Neural cell (in vitro differentiated cells): ENCODE measurements around the gene TNK2. TPM values are rescaled to one million over a fixed set of nuclear protein-coding genes. Genes with fewer than 3 reads are reported as not detected.

Experiments used
- H2AFZ ChIP-seq: fragments of 200-600, 300-800 bp; sonication (generic), shearing (Covaris generic); 2 replicates; pipeline ENCODE4 v1.6.0; 2014; ENCODE audit warnings: low read depth, mild to moderate bottlenecking, antibody characterized with exemption, low read length, moderate library complexity
- H3F3A ChIP-seq: fragments of 200-600 bp; shearing (Covaris generic); 2 replicates; pipeline ENCODE4 v1.6.1; 2016; ENCODE audit warnings: mild to moderate bottlenecking, moderate library complexity, mixed read lengths, antibody characterized with exemption, low read length; ENCODE audit not compliant: insufficient read depth, poor library complexity, severe bottlenecking
- H3K27ac ChIP-seq: fragments of 200-600, 300-800 bp; sonication (generic), shearing (Covaris generic); 2 replicates; pipeline ENCODE4 v1.5.1; 2014; ENCODE audit warnings: mild to moderate bottlenecking, low read length, moderate library complexity
- H3K27me3 ChIP-seq: fragments of 300-800, 200-600 bp; sonication (generic), shearing (Covaris generic); 2 replicates; pipeline ENCODE4 v1.6.0; 2014; ENCODE audit warnings: mild to moderate bottlenecking, low read depth, low read length, moderate library complexity; ENCODE audit not compliant: insufficient read depth
- H3K36me3 ChIP-seq: fragments of 300-800, 200-600 bp; sonication (generic), shearing (Covaris generic); 2 replicates; pipeline ENCODE4 v1.5.1; 2014; ENCODE audit warnings: mild to moderate bottlenecking, antibody characterized with exemption, low read length, moderate library complexity; ENCODE audit not compliant: insufficient read depth
- H3K4me2 ChIP-seq: fragments of 300-800, 200-600 bp; sonication (generic), shearing (Covaris generic); 2 replicates; pipeline ENCODE4 v1.6.0; 2014; ENCODE audit warnings: mild to moderate bottlenecking, low read length
- H3K4me3 ChIP-seq: fragments of 300-800, 200-600 bp; sonication (generic), shearing (Covaris generic); 2 replicates; pipeline ENCODE4 v1.5.1; 2014; ENCODE audit warnings: mild to moderate bottlenecking, low read length, moderate library complexity
- H3K79me2 ChIP-seq: fragments of 200-600 bp; shearing (Covaris generic); replicated peaks from 2 replicates; pipeline ENCODE4 v1.6.0; 2014; ENCODE audit warnings: mild to moderate bottlenecking, low read length, moderate library complexity; ENCODE audit not compliant: insufficient read depth
- H3K9ac ChIP-seq: fragments of 300-800, 200-600 bp; sonication (generic), shearing (Covaris generic); 2 replicates; pipeline ENCODE4 v1.6.1; 2016; ENCODE audit warnings: mild to moderate bottlenecking, low read length, mixed read lengths
- H3K9me2 ChIP-seq: fragments of 200-600 bp; shearing (Covaris generic); 2 replicates; pipeline ENCODE4 v1.6.1; 2016; ENCODE audit warnings: mild to moderate bottlenecking, low read length, mixed read lengths; ENCODE audit not compliant: insufficient read depth
- H3K9me3 ChIP-seq: fragments of 200-600, 300-800 bp; sonication (generic), shearing (Covaris generic); 2 replicates; pipeline ENCODE4 v1.6.1; 2016; ENCODE audit warnings: mild to moderate bottlenecking, mixed run types, low read length, moderate library complexity, mixed read lengths
- H4K20me1 ChIP-seq: fragments of 200-600 bp; shearing (Covaris generic); 2 replicates; pipeline ENCODE4 v1.6.1; 2016; ENCODE audit warnings: mild to moderate bottlenecking, mixed run types; ENCODE audit not compliant: insufficient read depth
- EP300 ChIP-seq: fragments of 450-650 bp; conservative IDR thresholded peaks from 2 replicates; pipeline ENCODE4 v1.6.1; 2014; ENCODE audit warnings: antibody characterized with exemption, mild to moderate bottlenecking, moderate library complexity; ENCODE audit not compliant: poor library complexity, severe bottlenecking
- EZH2 ChIP-seq: fragments of 200-600, 300-800 bp; shearing (Covaris generic), sonication (generic); IDR thresholded peaks from 2 replicates; pipeline ENCODE4 v1.6.1; 2014; ENCODE audit warnings: antibody characterized with exemption, low read length, borderline replicate concordance, mild to moderate bottlenecking; ENCODE audit not compliant: insufficient read depth, poor library complexity, severe bottlenecking
- MXI1 ChIP-seq: fragments of 450-650 bp; conservative IDR thresholded peaks from 2 replicates; pipeline ENCODE4 v1.6.1; 2014; ENCODE audit warnings: antibody characterized with exemption, mild to moderate bottlenecking; ENCODE audit not compliant: poor library complexity, severe bottlenecking
- POLR2AphosphoS5 ChIP-seq: IDR thresholded peaks from 2 replicates; pipeline ENCODE4 v1.6.1; 2012
- RAD21 ChIP-seq: fragments of 450-650 bp; conservative IDR thresholded peaks from 2 replicates; pipeline ENCODE4 v1.6.1; 2014; ENCODE audit warnings: antibody characterized with exemption, mild to moderate bottlenecking, moderate library complexity
- SMC3 ChIP-seq: fragments of 450-650 bp; conservative IDR thresholded peaks from 2 replicates; pipeline ENCODE4 v1.6.1; 2014; ENCODE audit warnings: antibody characterized with exemption, mild to moderate bottlenecking, moderate library complexity; ENCODE audit not compliant: poor library complexity
- TAF1 ChIP-seq: IDR thresholded peaks from 2 replicates; pipeline ENCODE4 v1.6.1; 2012; ENCODE audit warnings: low read depth
- polyA plus RNA-seq: library from polyadenylated mRNA; depleted of rRNA; stranded (reverse); fragments of >200 nt; gene quantifications from 2 replicates; pipeline ENCODE4 v1.2.3, GENCODE V29; 2014
- TF ChIP-seq, protein P1 (sequence below): IDR thresholded peaks from 2 replicates; pipeline ENCODE4 v1.6.1; 2012; ENCODE audit warnings: borderline replicate concordance
- TF ChIP-seq, protein P2 (sequence below): fragments of 450-650 bp; IDR thresholded peaks from 2 replicates; pipeline ENCODE4 v1.5.1; 2014; ENCODE audit warnings: antibody characterized with exemption, mild to moderate bottlenecking, moderate library complexity; ENCODE audit not compliant: poor library complexity, severe bottlenecking

The TNK2 gene
- polyA plus RNA-seq, 1 donor from 2014 or later: 16.3 TPM

DNA sequence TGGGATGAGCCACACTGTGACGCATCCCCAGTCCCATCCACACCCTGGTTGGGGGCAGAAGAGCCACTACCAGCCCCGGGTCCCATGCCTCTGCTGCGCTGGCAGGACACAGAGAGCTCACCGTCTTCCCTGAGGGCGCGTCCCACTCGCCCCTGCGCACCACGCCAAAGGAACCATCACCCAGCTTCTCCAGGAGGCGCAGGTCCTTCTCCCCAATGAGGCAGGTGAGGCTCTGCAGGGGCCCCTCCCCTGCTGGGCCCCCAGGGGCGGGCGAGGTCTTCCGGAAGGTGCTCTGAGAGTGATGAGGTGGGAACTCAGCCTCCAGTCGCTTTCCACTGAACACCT is 23.7 kb downstream of the TNK2 start:
- Histone ChIP-seq H3K27ac (no peak overlapping the region), H2AFZ (no peak overlapping the region), H3K4me3 (no peak overlapping the region), H3K4me2 (no peak overlapping the region), H3K9me3 (no peaks in the 10 kb centered on the region), H3K27me3 (no peaks in the 10 kb centered on the region), H4K20me1 (no peaks in the 10 kb centered on the region), H3K9ac (no peak overlapping the region), H3F3A (no peaks in the 10 kb centered on the region), H3K9me2 (no peaks in the 10 kb centered on the region), H3K36me3 (no peaks in the 10 kb centered on the region), H3K79me2 (no peaks in the 10 kb centered on the region)
- TF ChIP-seq RAD21 (no peak), POLR2AphosphoS5 (no peak), EZH2 (no peak), TAF1 (no peak)
- TF ChIP-seq, protein P1, sequence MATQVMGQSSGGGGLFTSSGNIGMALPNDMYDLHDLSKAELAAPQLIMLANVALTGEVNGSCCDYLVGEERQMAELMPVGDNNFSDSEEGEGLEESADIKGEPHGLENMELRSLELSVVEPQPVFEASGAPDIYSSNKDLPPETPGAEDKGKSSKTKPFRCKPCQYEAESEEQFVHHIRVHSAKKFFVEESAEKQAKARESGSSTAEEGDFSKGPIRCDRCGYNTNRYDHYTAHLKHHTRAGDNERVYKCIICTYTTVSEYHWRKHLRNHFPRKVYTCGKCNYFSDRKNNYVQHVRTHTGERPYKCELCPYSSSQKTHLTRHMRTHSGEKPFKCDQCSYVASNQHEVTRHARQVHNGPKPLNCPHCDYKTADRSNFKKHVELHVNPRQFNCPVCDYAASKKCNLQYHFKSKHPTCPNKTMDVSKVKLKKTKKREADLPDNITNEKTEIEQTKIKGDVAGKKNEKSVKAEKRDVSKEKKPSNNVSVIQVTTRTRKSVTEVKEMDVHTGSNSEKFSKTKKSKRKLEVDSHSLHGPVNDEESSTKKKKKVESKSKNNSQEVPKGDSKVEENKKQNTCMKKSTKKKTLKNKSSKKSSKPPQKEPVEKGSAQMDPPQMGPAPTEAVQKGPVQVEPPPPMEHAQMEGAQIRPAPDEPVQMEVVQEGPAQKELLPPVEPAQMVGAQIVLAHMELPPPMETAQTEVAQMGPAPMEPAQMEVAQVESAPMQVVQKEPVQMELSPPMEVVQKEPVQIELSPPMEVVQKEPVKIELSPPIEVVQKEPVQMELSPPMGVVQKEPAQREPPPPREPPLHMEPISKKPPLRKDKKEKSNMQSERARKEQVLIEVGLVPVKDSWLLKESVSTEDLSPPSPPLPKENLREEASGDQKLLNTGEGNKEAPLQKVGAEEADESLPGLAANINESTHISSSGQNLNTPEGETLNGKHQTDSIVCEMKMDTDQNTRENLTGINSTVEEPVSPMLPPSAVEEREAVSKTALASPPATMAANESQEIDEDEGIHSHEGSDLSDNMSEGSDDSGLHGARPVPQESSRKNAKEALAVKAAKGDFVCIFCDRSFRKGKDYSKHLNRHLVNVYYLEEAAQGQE: no peak

DNA sequence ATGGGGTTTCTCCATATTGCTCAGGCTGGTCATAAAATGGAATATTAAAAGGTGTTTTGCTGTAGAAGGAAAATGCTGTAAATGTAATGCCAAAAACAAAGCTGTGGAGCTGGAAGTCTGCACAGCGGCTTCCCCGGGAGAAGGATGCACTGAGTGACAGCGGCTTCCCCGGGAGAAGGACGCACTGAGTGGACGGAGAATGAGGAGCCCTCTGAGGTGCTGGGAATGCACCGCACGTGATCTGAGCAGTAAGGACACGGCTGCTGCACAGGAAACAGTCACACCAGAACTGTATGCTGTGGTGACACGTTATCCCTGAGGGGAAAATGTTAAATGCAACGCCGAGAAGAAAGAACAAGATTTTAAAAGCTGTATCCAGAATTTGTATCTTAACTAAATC is 24.6 kb downstream of the TNK2 start:
- Histone ChIP-seq H4K20me1 (no peaks in the 10 kb centered on the region), H3K4me3 (no peak overlapping the region), H3K27ac (no peak overlapping the region), H3F3A (no peaks in the 10 kb centered on the region), H3K79me2 (no peaks in the 10 kb centered on the region), H3K9ac (no peak overlapping the region), H3K9me2 (no peaks in the 10 kb centered on the region), H3K4me2 (no peak overlapping the region), H3K27me3 (no peaks in the 10 kb centered on the region), H2AFZ (no peak overlapping the region), H3K9me3 (no peaks in the 10 kb centered on the region), H3K36me3 (no peaks in the 10 kb centered on the region)
- TF ChIP-seq EZH2 (no peak), SMC3 (no peak), POLR2AphosphoS5 (no peak), MXI1 (no peak), TAF1 (no peak), RAD21 (no peak), EP300 (no peak)
- TF ChIP-seq, protein P2, sequence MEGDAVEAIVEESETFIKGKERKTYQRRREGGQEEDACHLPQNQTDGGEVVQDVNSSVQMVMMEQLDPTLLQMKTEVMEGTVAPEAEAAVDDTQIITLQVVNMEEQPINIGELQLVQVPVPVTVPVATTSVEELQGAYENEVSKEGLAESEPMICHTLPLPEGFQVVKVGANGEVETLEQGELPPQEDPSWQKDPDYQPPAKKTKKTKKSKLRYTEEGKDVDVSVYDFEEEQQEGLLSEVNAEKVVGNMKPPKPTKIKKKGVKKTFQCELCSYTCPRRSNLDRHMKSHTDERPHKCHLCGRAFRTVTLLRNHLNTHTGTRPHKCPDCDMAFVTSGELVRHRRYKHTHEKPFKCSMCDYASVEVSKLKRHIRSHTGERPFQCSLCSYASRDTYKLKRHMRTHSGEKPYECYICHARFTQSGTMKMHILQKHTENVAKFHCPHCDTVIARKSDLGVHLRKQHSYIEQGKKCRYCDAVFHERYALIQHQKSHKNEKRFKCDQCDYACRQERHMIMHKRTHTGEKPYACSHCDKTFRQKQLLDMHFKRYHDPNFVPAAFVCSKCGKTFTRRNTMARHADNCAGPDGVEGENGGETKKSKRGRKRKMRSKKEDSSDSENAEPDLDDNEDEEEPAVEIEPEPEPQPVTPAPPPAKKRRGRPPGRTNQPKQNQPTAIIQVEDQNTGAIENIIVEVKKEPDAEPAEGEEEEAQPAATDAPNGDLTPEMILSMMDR: no peak
- TF ChIP-seq, protein P1: no peak
